HepG2 (cell line): ENCODE data around the gene OR2F2. TPM values are rescaled to one million over a fixed set of nuclear protein-coding genes. Genes with fewer than 3 reads are reported as not detected.

Experiments
- CHCHD3 ChIP-seq: sonication (generic); formaldehyde crosslinking; IDR thresholded peaks from 2 replicates; pipeline ENCODE4 v1.8.0; 2022; ENCODE audit warnings: mild to moderate bottlenecking, missing genetic modification reagents, moderate library complexity
- ELF1 ChIP-seq: sonication (generic); formaldehyde crosslinking; IDR thresholded peaks from 2 replicates; pipeline ENCODE4 v1.4.0; 2020; ENCODE audit warnings: missing genetic modification reagents
- FOXO1 ChIP-seq: sonication (generic); formaldehyde crosslinking; IDR thresholded peaks from 2 replicates; pipeline ENCODE4 v1.4.0; 2020; ENCODE audit warnings: missing genetic modification reagents
- KMT2A ChIP-seq: sonication (generic); formaldehyde crosslinking; IDR thresholded peaks from 2 replicates; pipeline ENCODE4 v1.4.0; 2020; ENCODE audit warnings: missing genetic modification reagents
- PITX1 ChIP-seq: sonication (generic); formaldehyde crosslinking; IDR thresholded peaks from 2 replicates; pipeline ENCODE4 v1.5.1; 2020; ENCODE audit warnings: mild to moderate bottlenecking, missing genetic modification reagents
- POGK ChIP-seq: sonication (generic); formaldehyde crosslinking; conservative IDR thresholded peaks from 2 replicates; pipeline ENCODE4 v1.8.0; 2022; ENCODE audit warnings: mild to moderate bottlenecking, moderate library complexity, missing genetic modification reagents
- RBM39 ChIP-seq: fragments of 200-400 bp; formaldehyde crosslinking; IDR thresholded peaks from one replicate; pipeline ENCODE4 v1.6.1; 2018; ENCODE audit warnings: antibody characterized with exemption, mild to moderate bottlenecking, low read depth, low read length; ENCODE audit not compliant: poor library complexity, severe bottlenecking
- RCOR2 ChIP-seq: IDR thresholded peaks from 2 replicates; pipeline ENCODE4 v1.6.1; 2016; ENCODE audit warnings: missing biosample characterization, missing genetic modification reagents
- TARDBP ChIP-seq: sonication (generic); formaldehyde crosslinking; IDR thresholded peaks from 2 replicates; pipeline ENCODE4 v1.8.0; 2022; ENCODE audit warnings: mild to moderate bottlenecking, missing genetic modification reagents
- TEAD3 ChIP-seq: optimal IDR thresholded peaks from 2 replicates; pipeline ENCODE3; 2016; ENCODE audit warnings: borderline replicate concordance
- ZNF260 ChIP-seq: sonication (generic); formaldehyde crosslinking; IDR thresholded peaks from 2 replicates; pipeline ENCODE4 v1.4.0; 2020; ENCODE audit warnings: missing genetic modification reagents, low read depth, mild to moderate bottlenecking, borderline replicate concordance
- ZNF460 ChIP-seq: sonication (generic); formaldehyde crosslinking; IDR thresholded peaks from 2 replicates; pipeline ENCODE4 v1.5.1; 2020; ENCODE audit warnings: missing genetic modification reagents, mild to moderate bottlenecking, borderline replicate concordance
- ZNF552 ChIP-seq: sonication (generic); formaldehyde crosslinking; IDR thresholded peaks from 2 replicates; pipeline ENCODE4 v1.9.0; 2022; ENCODE audit warnings: missing genetic modification reagents, mild to moderate bottlenecking, borderline replicate concordance
- ZNF558 ChIP-seq: sonication (generic); formaldehyde crosslinking; IDR thresholded peaks from 2 replicates; pipeline ENCODE4 v1.9.0; 2022; ENCODE audit warnings: mild to moderate bottlenecking, missing genetic modification reagents, borderline replicate concordance
- ZNF652 ChIP-seq: IDR thresholded peaks from 2 replicates; pipeline ENCODE4 v1.6.1; 2016; ENCODE audit warnings: low read depth, borderline replicate concordance
- ZNF703 ChIP-seq: sonication (generic); formaldehyde crosslinking; IDR thresholded peaks from 2 replicates; pipeline ENCODE4 v1.5.1; 2020; ENCODE audit warnings: missing genetic modification reagents, mild to moderate bottlenecking, moderate library complexity, borderline replicate concordance
- ZNF749 ChIP-seq: sonication (generic); formaldehyde crosslinking; IDR thresholded peaks from 2 replicates; pipeline ENCODE4 v1.8.0; 2022; ENCODE audit warnings: mild to moderate bottlenecking, missing genetic modification reagents, moderate library complexity, borderline replicate concordance
- ZNF766 ChIP-seq: sonication (generic); formaldehyde crosslinking; IDR thresholded peaks from 2 replicates; pipeline ENCODE4 v1.5.0; 2020; ENCODE audit warnings: missing genetic modification reagents, borderline replicate concordance
- polyA plus RNA-seq, 8 experiments: library from polyadenylated mRNA; depleted of rRNA in 3 of 8; stranded (reverse) in 7 of 8; unstranded in 1 of 8; fragments of >200 nt; fragmentation: Illumina TruSeq in 4 of 8; extraction: Trizol in 4 of 8; gene quantifications; 2 replicates each; pipeline versions ENCODE4 v1.2.1 to v1.2.3, GENCODE V29; 2011 to 2016; ENCODE audit warnings: low read depth in 4 of 8, missing spikeins in 1 of 8, mixed read lengths in 1 of 8; ENCODE audit not compliant: insufficient read depth in 1 of 8
- total RNA-seq, 5 experiments: library from RNA; depleted of rRNA; stranded (reverse); fragments of >200 nt; fragmentation: Illumina TruSeq; extraction: Trizol; gene quantifications; 2 replicates each; pipeline ENCODE4 v1.2.3, GENCODE V29; 2016; ENCODE audit warnings: low read depth in 1 of 5
- TF ChIP-seq, protein P1 (sequence below): IDR thresholded peaks from 2 replicates; pipeline ENCODE4 v1.4.0; 2020; ENCODE audit warnings: mild to moderate bottlenecking, missing genetic modification reagents
- TF ChIP-seq, protein P2 (sequence below): IDR thresholded peaks from 2 replicates; pipeline ENCODE4 v1.6.1; 2012; ENCODE audit warnings: low read depth, low read length, improper control_type of control experiment

OR2F2 gene
- total and polyA plus RNA-seq, 2 of the 13 experiments (the other 11 are each of a cell fraction or from before 2014, with no cell fraction given): 0.13 TPM; not detected in 1

- TF ChIP-seq ZNF749 (CRISPR knock-in tag) (no peak; the same call in 1 of the 2 replicates), POGK (CRISPR knock-in tag) (peak; percentile 90), ZNF652 (CRISPR knock-in tag) (no peak), ZNF766 (CRISPR knock-in tag) (no peak), ZNF460 (CRISPR knock-in tag) (no peak; the same call in 1 of the 2 replicates), RCOR2 (CRISPR knock-in tag) (peak; percentile 54), CHCHD3 (CRISPR knock-in tag) (no peak; the same call in 1 of the 2 replicates), KMT2A (peak; percentile 87), TARDBP (CRISPR knock-in tag) (peak; percentile 83), ZNF703 (CRISPR knock-in tag) (0 out of 2 replicates have a peak, but pooled peaks have one; percentile 32), ZNF558 (CRISPR knock-in tag) (0 out of 2 replicates have a peak, but pooled peaks have one; percentile 33), ELF1 (CRISPR knock-in tag) (peak; percentile 47; the same call in 1 of the 2 replicates), RBM39 (peak; percentile 82), PITX1 (CRISPR knock-in tag) (peak; percentile 83), TEAD3 (CRISPR knock-in tag) (no peak), FOXO1 (CRISPR knock-in tag) (peak; percentile 71), ZNF552 (0 out of 2 replicates have a peak, but pooled peaks have one; percentile 51), ZNF260 (CRISPR knock-in tag) (no peak)
- TF ChIP-seq, protein P1, sequence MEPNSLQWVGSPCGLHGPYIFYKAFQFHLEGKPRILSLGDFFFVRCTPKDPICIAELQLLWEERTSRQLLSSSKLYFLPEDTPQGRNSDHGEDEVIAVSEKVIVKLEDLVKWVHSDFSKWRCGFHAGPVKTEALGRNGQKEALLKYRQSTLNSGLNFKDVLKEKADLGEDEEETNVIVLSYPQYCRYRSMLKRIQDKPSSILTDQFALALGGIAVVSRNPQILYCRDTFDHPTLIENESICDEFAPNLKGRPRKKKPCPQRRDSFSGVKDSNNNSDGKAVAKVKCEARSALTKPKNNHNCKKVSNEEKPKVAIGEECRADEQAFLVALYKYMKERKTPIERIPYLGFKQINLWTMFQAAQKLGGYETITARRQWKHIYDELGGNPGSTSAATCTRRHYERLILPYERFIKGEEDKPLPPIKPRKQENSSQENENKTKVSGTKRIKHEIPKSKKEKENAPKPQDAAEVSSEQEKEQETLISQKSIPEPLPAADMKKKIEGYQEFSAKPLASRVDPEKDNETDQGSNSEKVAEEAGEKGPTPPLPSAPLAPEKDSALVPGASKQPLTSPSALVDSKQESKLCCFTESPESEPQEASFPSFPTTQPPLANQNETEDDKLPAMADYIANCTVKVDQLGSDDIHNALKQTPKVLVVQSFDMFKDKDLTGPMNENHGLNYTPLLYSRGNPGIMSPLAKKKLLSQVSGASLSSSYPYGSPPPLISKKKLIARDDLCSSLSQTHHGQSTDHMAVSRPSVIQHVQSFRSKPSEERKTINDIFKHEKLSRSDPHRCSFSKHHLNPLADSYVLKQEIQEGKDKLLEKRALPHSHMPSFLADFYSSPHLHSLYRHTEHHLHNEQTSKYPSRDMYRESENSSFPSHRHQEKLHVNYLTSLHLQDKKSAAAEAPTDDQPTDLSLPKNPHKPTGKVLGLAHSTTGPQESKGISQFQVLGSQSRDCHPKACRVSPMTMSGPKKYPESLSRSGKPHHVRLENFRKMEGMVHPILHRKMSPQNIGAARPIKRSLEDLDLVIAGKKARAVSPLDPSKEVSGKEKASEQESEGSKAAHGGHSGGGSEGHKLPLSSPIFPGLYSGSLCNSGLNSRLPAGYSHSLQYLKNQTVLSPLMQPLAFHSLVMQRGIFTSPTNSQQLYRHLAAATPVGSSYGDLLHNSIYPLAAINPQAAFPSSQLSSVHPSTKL: peak; percentile 85
- TF ChIP-seq, protein P2, sequence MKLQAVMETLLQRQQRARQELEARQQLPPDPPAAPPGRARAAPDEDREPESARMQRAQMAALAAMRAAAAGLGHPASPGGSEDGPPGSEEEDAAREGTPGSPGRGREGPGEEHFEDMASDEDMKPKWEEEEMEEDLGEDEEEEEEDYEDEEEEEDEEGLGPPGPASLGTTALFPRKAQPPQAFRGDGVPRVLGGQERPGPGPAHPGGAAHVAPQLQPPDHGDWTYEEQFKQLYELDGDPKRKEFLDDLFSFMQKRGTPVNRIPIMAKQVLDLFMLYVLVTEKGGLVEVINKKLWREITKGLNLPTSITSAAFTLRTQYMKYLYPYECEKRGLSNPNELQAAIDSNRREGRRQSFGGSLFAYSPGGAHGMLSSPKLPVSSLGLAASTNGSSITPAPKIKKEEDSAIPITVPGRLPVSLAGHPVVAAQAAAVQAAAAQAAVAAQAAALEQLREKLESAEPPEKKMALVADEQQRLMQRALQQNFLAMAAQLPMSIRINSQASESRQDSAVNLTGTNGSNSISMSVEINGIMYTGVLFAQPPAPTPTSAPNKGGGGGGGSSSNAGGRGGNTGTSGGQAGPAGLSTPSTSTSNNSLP: 0 out of 2 replicates have a peak, but pooled peaks have one; percentile 5
Measured at GRCh38 chr7:143901668-143902331, 33.2 kb upstream of the OR2F2 start, which contains the start of gene TCAF1 (continued).
